ENCODE results near the gene RAB40A. TPM values are rescaled to one million over a fixed set of nuclear protein-coding genes. Genes with fewer than 3 reads are reported as not detected.

RAB40A gene, protein sequence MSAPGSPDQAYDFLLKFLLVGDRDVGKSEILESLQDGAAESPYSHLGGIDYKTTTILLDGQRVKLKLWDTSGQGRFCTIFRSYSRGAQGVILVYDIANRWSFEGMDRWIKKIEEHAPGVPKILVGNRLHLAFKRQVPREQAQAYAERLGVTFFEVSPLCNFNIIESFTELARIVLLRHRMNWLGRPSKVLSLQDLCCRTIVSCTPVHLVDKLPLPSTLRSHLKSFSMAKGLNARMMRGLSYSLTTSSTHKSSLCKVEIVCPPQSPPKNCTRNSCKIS
- total RNA-seq, result 0.12 and 0.32 TPM in 2 replicates

DNA sequence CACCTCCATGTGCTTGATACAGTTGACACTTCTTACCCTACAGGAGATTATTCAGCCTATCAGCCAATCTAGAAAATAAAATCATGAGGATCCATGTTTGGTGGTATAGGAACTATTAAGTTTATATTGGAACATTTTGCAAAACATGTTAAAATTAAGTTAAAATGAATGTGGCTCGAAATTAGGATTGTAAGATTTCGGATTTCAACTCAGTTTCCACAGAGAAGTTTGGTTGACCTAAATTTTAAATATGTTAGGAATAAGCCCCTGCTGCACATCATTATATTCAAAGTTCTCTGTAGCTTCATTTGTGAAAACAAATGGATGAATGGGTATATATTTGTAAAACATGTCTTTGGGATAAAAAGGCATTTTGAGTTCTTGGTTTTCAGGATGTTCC, at the start of gene RAB40A:
RAB40A (minus strand) TSS at position 101 of the 400 bp plus-strand sequence. CDS start 18,733 bp downstream, outside the sequence.

Other genes with a start within 250 kb of the RAB40A start
- gene TCEAL5, start 242.7 kb downstream of the RAB40A start, total RNA-seq, result not detected in 2 replicates
- 0.73 and 0.97 TPM in 2 replicates for gene BEX2, start 208.5 kb downstream of the RAB40A start, total RNA-seq
- 21.3 and 23.6 TPM in 2 replicates for gene TCEAL7, start 189.2 kb downstream of the RAB40A start, total RNA-seq
- 56.1 and 65.6 TPM in 2 replicates for gene TCEAL9, start 163.0 kb downstream of the RAB40A start, total RNA-seq
- 110 and 139 TPM in 2 replicates for gene BEX3, start 143.0 kb downstream of the RAB40A start, total RNA-seq
- gene TCEAL4, start 66.0 kb upstream of the RAB40A start, total RNA-seq, result 20.9 and 23.1 TPM in 2 replicates
- 9.6 and 14.1 TPM in 2 replicates for gene TCEAL3, start 88.5 kb upstream of the RAB40A start, total RNA-seq
- 16.2 and 24.5 TPM in 2 replicates for gene TCEAL1, start 109.5 kb upstream of the RAB40A start, total RNA-seq
- gene MORF4L2, start 167.2 kb upstream of the RAB40A start, total RNA-seq, result 675 and 737 TPM in 2 replicates
- gene TMEM31, start 191.4 kb upstream of the RAB40A start, total RNA-seq, result not detected in 2 replicates